HCT116 (cell line): ENCODE measurements around the gene CAST.
A peak's percentile ranks its signal among the peaks of the same experiment; 100 is the strongest.

Experiments used
- EZH2 ChIP-seq: fragments of 200-600 bp; sonication (generic); IDR thresholded peaks from 2 replicates; pipeline ENCODE4 v1.6.1; 2017; ENCODE audit warnings: antibody characterized with exemption, mixed run types
- EZH2phosphoT487 ChIP-seq: fragments of 200-600 bp; IDR thresholded peaks from 2 replicates; pipeline ENCODE4 v1.6.1; 2018; ENCODE audit warnings: antibody characterized with exemption, borderline replicate concordance
- POLR2AphosphoS5 ChIP-seq: IDR thresholded peaks from 2 replicates; pipeline ENCODE4 v1.6.1; 2011; ENCODE audit warnings: mild to moderate bottlenecking, low read depth, low read length, moderate library complexity
- RAD21 ChIP-seq: IDR thresholded peaks from 2 replicates; pipeline ENCODE4 v1.6.1; 2012; ENCODE audit warnings: low read depth, mild to moderate bottlenecking
- SP1 ChIP-seq: IDR thresholded peaks from 2 replicates; pipeline ENCODE4 v1.6.1; 2012; ENCODE audit warnings: low read depth
- TF ChIP-seq, protein P1 (sequence below): IDR thresholded peaks from 2 replicates; pipeline ENCODE4 v1.6.1; 2012; ENCODE audit warnings: low read depth
- TF ChIP-seq, protein P2 (sequence below), 3 experiments: fragments of 200-600 bp in 1 of 3; sonication (generic) in 1 of 3; IDR thresholded peaks in 2 of 3; conservative IDR thresholded peaks in 1 of 3; 2 replicates each; pipeline ENCODE4 v1.5.1; 2012 to 2017; ENCODE audit warnings: low read depth in 2 of 3, low read length in 2 of 3, antibody characterized with exemption in 1 of 3, borderline replicate concordance in 1 of 3, control low read depth in 1 of 3, mild to moderate bottlenecking in 1 of 3, mixed read lengths in 1 of 3, mixed run types in 1 of 3, moderate library complexity in 1 of 3; ENCODE audit not compliant: insufficient read depth in 1 of 3
- TF ChIP-seq, protein P3 (sequence below): IDR thresholded peaks from 2 replicates; pipeline ENCODE4 v1.6.1; 2012

DNA sequence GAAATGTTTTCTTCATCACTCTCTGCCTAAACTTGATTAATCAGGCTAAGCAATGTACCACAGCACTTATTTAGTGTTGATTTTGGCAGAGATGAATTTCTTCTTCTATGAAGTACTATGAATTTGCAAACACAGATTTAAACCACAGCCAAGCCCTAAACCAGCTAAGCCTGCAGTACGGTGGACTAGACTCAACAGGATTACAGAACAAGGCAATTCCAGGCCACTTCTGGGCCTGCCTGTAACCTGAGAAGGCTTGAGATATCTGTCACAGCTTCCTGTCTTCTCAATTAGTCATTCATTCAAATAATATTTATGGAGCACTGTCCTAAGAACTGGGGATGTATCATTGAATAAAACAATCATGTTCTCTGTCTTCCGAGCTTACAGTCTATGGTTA, 32.4 kb upstream of the CAST start:
- peak; percentile 13; the same call in 1 of the 2 replicates for TF ChIP-seq RAD21
- no peak for TF ChIP-seq EZH2phosphoT487
- no peak for TF ChIP-seq POLR2AphosphoS5
- TF ChIP-seq EZH2: no peak
- peak; percentile 69 for TF ChIP-seq SP1
- TF ChIP-seq, protein P1, sequence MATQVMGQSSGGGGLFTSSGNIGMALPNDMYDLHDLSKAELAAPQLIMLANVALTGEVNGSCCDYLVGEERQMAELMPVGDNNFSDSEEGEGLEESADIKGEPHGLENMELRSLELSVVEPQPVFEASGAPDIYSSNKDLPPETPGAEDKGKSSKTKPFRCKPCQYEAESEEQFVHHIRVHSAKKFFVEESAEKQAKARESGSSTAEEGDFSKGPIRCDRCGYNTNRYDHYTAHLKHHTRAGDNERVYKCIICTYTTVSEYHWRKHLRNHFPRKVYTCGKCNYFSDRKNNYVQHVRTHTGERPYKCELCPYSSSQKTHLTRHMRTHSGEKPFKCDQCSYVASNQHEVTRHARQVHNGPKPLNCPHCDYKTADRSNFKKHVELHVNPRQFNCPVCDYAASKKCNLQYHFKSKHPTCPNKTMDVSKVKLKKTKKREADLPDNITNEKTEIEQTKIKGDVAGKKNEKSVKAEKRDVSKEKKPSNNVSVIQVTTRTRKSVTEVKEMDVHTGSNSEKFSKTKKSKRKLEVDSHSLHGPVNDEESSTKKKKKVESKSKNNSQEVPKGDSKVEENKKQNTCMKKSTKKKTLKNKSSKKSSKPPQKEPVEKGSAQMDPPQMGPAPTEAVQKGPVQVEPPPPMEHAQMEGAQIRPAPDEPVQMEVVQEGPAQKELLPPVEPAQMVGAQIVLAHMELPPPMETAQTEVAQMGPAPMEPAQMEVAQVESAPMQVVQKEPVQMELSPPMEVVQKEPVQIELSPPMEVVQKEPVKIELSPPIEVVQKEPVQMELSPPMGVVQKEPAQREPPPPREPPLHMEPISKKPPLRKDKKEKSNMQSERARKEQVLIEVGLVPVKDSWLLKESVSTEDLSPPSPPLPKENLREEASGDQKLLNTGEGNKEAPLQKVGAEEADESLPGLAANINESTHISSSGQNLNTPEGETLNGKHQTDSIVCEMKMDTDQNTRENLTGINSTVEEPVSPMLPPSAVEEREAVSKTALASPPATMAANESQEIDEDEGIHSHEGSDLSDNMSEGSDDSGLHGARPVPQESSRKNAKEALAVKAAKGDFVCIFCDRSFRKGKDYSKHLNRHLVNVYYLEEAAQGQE: no peak
- TF ChIP-seq, protein P2, sequence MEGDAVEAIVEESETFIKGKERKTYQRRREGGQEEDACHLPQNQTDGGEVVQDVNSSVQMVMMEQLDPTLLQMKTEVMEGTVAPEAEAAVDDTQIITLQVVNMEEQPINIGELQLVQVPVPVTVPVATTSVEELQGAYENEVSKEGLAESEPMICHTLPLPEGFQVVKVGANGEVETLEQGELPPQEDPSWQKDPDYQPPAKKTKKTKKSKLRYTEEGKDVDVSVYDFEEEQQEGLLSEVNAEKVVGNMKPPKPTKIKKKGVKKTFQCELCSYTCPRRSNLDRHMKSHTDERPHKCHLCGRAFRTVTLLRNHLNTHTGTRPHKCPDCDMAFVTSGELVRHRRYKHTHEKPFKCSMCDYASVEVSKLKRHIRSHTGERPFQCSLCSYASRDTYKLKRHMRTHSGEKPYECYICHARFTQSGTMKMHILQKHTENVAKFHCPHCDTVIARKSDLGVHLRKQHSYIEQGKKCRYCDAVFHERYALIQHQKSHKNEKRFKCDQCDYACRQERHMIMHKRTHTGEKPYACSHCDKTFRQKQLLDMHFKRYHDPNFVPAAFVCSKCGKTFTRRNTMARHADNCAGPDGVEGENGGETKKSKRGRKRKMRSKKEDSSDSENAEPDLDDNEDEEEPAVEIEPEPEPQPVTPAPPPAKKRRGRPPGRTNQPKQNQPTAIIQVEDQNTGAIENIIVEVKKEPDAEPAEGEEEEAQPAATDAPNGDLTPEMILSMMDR (IDR thresholded peaks at IDR 0.05 in 2 of 3, conservative IDR thresholded peaks at IDR 0.05 in 1 of 3; ENCODE audit: borderline replicate concordance in 1 of 3, insufficient read depth in 1 of 3, low read depth in 2 of 3, low read length in 2 of 3): no peak
- TF ChIP-seq, protein P3, sequence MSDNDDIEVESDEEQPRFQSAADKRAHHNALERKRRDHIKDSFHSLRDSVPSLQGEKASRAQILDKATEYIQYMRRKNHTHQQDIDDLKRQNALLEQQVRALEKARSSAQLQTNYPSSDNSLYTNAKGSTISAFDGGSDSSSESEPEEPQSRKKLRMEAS: no peak
